ENCODE measurements around the gene FZD4.
A peak's percentile ranks its signal among the peaks of the same experiment; 100 is the strongest.
"Not testable (repeated sequence)": the region's sequence is repeated elsewhere in the genome, so short reads cannot be mapped to it uniquely, and the experiment has no call there.

Gene FZD4

GRCh38 chr11:86955361-86956120 lies at the start of gene FZD4:
Gene FZD4 (minus strand): TSS chr11:86955395. CDS start chr11:86955085, 310 bp downstream.
- Histone ChIP-seq H3K9ac (ENCODE audit: low read length) (peak within 1 kb of the TSS; percentile 57), H3K9me2 (replicated peaks; ENCODE audit: insufficient read depth, low read length) (no peaks in the 10 kb centered on the region), H3K4me2 (ENCODE audit: low read depth, low read length) (peak within 1 kb of the TSS; percentile 96), H3F3A (ENCODE audit: insufficient read depth, low read length) (peaks cover 8% of the 10 kb centered on the region; the same call in 1 of the 2 replicates), H4K20me1 (ENCODE audit: insufficient read depth, low read length) (no peaks in the 10 kb centered on the region), H3K9me3 (replicated peaks; ENCODE audit: insufficient read depth, low read length) (no peaks in the 10 kb centered on the region), H3K36me3 (replicated peaks; ENCODE audit: insufficient read depth, low read length) (no peaks in the 10 kb centered on the region), H3K4me3 (ENCODE audit: low read length) (peak within 1 kb of the TSS; percentile 97), H3K27me3 (replicated peaks; ENCODE audit: insufficient read depth, low read length) (no peaks in the 10 kb centered on the region), H2AFZ (ENCODE audit: low read length) (peak within 1 kb of the TSS; percentile 98), H3K79me2 (ENCODE audit: low read length) (no peaks in the 10 kb centered on the region), H3K4me1 (ENCODE audit: low read length) (no peaks in the 10 kb centered on the region), H3K27ac (ENCODE audit: low read length) (peak within 1 kb of the TSS; percentile 36; the same call in 1 of the 2 replicates)
- TF ChIP-seq CTCF (IDR thresholded peaks at IDR 0.05; ENCODE audit: low read length) (0 out of 2 replicates have a peak, but pooled peaks have one; percentile 20), EZH2phosphoT487 (IDR thresholded peaks at IDR 0.05; ENCODE audit: low read length) (no peak)
- peak; percentile 91 for DNase-seq

GRCh38 chr11:87004281-87004680 lies 49.1 kb upstream of the FZD4 start:
- H3K4me2 ChIP-seq (ENCODE audit: low read depth, low read length); H3K27me3 ChIP-seq (replicated peaks; ENCODE audit: insufficient read depth, low read length); H3K79me2 ChIP-seq (ENCODE audit: low read length); H3K4me3 ChIP-seq (ENCODE audit: low read length); H3K4me1 ChIP-seq (ENCODE audit: low read length); H3F3A ChIP-seq (ENCODE audit: insufficient read depth, low read length); H3K9me3 ChIP-seq (replicated peaks; ENCODE audit: insufficient read depth, low read length); H4K20me1 ChIP-seq (ENCODE audit: insufficient read depth, low read length); H3K9me2 ChIP-seq (replicated peaks; ENCODE audit: insufficient read depth, low read length); H3K27ac ChIP-seq (ENCODE audit: low read length); DNase-seq; H3K9ac ChIP-seq (ENCODE audit: low read length); H3K36me3 ChIP-seq (replicated peaks; ENCODE audit: insufficient read depth, low read length); H2AFZ ChIP-seq (ENCODE audit: low read length): not testable (repeated sequence)

- no peak for TF ChIP-seq EZH2 (optimal IDR thresholded peaks at IDR 0.05; ENCODE audit: low read depth, low read length)
- TF ChIP-seq CTCF (IDR thresholded peaks at IDR 0.05; ENCODE audit: low read length): no peak
- TF ChIP-seq EZH2phosphoT487 (IDR thresholded peaks at IDR 0.05; ENCODE audit: low read length): no peak
- no peaks in the 10 kb centered on the region for H3K4me1 ChIP-seq (ENCODE audit: low read length)
- H3K79me2 ChIP-seq (ENCODE audit: low read length): no peaks in the 10 kb centered on the region
- H3K9ac ChIP-seq (ENCODE audit: low read length): no peak overlapping the region
- no peak overlapping the region for H3K4me2 ChIP-seq (ENCODE audit: low read depth, low read length)
- H4K20me1 ChIP-seq (ENCODE audit: insufficient read depth, low read length): no peaks in the 10 kb centered on the region
- no peaks in the 10 kb centered on the region for H3K36me3 ChIP-seq (replicated peaks; ENCODE audit: insufficient read depth, low read length)
- no peaks in the 10 kb centered on the region for H3K9me2 ChIP-seq (replicated peaks; ENCODE audit: insufficient read depth, low read length)
- no peaks in the 10 kb centered on the region for H3K27me3 ChIP-seq (replicated peaks; ENCODE audit: insufficient read depth, low read length)
- H3K4me3 ChIP-seq (ENCODE audit: low read length): no peak overlapping the region
- no peak overlapping the region for H2AFZ ChIP-seq (ENCODE audit: low read length)
- no peaks in the 10 kb centered on the region for H3K9me3 ChIP-seq (replicated peaks; ENCODE audit: insufficient read depth, low read length)
- H3K27ac ChIP-seq (ENCODE audit: low read length): no peak overlapping the region
- no peaks in the 10 kb centered on the region for H3F3A ChIP-seq (ENCODE audit: insufficient read depth, low read length)
- DNase-seq: no peak
Observed at GRCh38 chr11:87002918-87003317, 47.7 kb upstream of the FZD4 start.

Data from MM.1S (cell line).